IMR-90 (cell line): ENCODE data around the gene DOCK7. TPM values are rescaled to one million over a fixed set of nuclear protein-coding genes. Genes with fewer than 3 reads are reported as not detected.
A peak's percentile ranks its signal among the peaks of the same experiment; 100 is the strongest.

Experiments used
- CEBPB ChIP-seq: IDR thresholded peaks from 2 replicates; pipeline ENCODE4 v1.6.1; 2012; ENCODE audit warnings: low read depth, low read length, improper control_type of control experiment
- FOS ChIP-seq: fragments of 150-350 bp; IDR thresholded peaks from 2 replicates; pipeline ENCODE4 v1.6.1; 2016; ENCODE audit warnings: low read depth, low read length
- MXI1 ChIP-seq: IDR thresholded peaks from 2 replicates; pipeline ENCODE4 v1.6.1; 2012; ENCODE audit warnings: low read depth, mild to moderate bottlenecking, low read length, moderate library complexity, borderline replicate concordance
- POLR2A ChIP-seq: IDR thresholded peaks from 2 replicates; pipeline ENCODE4 v1.6.1; 2012; ENCODE audit warnings: mild to moderate bottlenecking, low read depth, low read length
- RCOR1 ChIP-seq: IDR thresholded peaks from 2 replicates; pipeline ENCODE4 v1.6.1; 2012; ENCODE audit warnings: mild to moderate bottlenecking, low read length, improper control_type of control experiment; ENCODE audit not compliant: insufficient replicate concordance
- RFX5 ChIP-seq: IDR thresholded peaks from 2 replicates; pipeline ENCODE4 v1.8.0; 2012; ENCODE audit warnings: low read depth, mild to moderate bottlenecking, low read length, moderate library complexity
- polyA plus RNA-seq, 3 experiments: library from polyadenylated mRNA; depleted of rRNA; stranded (reverse); fragments of >200 nt; gene quantifications; 2 replicates each; pipeline ENCODE4 v1.2.3, GENCODE V29; 2012; ENCODE audit warnings: low replicate concordance in 1 of 3
- total RNA-seq: library from RNA; depleted of rRNA; stranded (reverse); fragments of >200 nt; gene quantifications from 2 replicates; pipeline ENCODE4 v1.2.3, GENCODE V29; 2012
- TF ChIP-seq, protein P1 (sequence below): conservative IDR thresholded peaks from 2 replicates; pipeline ENCODE4 v1.5.1; 2012; ENCODE audit warnings: mild to moderate bottlenecking, low read depth, low read length, improper control_type of control experiment
- TF ChIP-seq, protein P2 (sequence below): fragments of 150-350 bp; IDR thresholded peaks from 2 replicates; pipeline ENCODE4 v1.6.1; 2017; ENCODE audit warnings: mild to moderate bottlenecking, antibody characterized with exemption, low read length, low read depth

The DOCK7 gene
- total and polyA plus RNA-seq, 2 of the 4 experiments (the other 2 are of a cell fraction), result 38.0 to 97.7 TPM

DNA sequence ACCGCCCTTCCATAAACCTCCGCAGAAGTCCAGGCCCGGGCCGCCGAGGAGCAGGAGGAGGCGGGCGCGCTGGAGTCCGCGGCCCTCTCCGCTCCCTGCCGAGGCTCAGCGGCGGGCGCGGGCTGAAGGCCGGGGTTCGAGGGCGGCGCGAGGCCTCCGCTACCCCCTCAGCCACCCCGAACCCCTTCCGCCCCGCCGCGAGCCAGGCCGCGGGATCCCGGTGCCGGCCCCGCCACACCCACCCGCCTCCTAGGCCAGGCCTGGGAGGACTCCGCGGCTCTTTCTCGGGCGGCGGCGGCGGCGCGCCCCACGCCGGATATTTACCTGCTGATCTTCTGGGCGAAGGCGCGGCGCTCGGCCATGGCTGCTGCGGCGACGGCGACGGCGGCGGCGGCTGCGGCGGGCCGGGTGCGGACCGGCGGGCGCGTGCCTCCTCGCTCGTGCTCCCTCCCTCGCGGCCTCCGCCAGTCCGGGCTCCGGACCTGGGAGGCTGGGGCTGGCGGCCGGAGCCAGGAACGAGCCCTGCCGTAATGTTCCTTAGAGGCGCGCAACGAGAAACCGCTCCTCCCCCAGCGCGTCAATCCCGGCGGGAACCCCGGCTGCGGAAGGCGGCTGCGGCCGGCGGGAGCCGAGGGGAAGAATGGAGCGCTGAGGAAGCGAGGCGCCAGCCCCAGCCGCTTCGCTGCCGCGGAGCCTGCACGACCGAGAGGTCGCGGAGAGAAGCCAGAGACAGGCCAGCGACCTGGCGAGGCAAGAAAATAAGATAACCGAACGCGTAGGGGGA lies at the start of gene DOCK7 (continued):
- TF ChIP-seq, protein P1, sequence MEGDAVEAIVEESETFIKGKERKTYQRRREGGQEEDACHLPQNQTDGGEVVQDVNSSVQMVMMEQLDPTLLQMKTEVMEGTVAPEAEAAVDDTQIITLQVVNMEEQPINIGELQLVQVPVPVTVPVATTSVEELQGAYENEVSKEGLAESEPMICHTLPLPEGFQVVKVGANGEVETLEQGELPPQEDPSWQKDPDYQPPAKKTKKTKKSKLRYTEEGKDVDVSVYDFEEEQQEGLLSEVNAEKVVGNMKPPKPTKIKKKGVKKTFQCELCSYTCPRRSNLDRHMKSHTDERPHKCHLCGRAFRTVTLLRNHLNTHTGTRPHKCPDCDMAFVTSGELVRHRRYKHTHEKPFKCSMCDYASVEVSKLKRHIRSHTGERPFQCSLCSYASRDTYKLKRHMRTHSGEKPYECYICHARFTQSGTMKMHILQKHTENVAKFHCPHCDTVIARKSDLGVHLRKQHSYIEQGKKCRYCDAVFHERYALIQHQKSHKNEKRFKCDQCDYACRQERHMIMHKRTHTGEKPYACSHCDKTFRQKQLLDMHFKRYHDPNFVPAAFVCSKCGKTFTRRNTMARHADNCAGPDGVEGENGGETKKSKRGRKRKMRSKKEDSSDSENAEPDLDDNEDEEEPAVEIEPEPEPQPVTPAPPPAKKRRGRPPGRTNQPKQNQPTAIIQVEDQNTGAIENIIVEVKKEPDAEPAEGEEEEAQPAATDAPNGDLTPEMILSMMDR, result no peak
- no peak for TF ChIP-seq RFX5
- no peak for TF ChIP-seq CEBPB
- TF ChIP-seq POLR2A, result peak; percentile 44; the same call in 1 of the 2 replicates
- peak; percentile 51 for TF ChIP-seq RCOR1
- TF ChIP-seq, protein P2, sequence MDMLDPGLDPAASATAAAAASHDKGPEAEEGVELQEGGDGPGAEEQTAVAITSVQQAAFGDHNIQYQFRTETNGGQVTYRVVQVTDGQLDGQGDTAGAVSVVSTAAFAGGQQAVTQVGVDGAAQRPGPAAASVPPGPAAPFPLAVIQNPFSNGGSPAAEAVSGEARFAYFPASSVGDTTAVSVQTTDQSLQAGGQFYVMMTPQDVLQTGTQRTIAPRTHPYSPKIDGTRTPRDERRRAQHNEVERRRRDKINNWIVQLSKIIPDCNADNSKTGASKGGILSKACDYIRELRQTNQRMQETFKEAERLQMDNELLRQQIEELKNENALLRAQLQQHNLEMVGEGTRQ, result no peak
- peak; percentile 66; the same call in 1 of the 2 replicates for TF ChIP-seq MXI1
- no peak for TF ChIP-seq FOS
